Heart left ventricle (tissue), 16 donors: ENCODE measurements around the gene MCC. TPM values are rescaled to one million over a fixed set of nuclear protein-coding genes. Genes with fewer than 3 reads are reported as not detected.

Source experiments
- ATAC-seq, 4 donors: fragments of 200-7000 bp; cut with Tn5 transposase; one replicate each; pipeline ENCODE4 v1.9.1; 2020 to 2022; ENCODE audit warnings: moderate library complexity in 4 of 4, mild to moderate bottlenecking in 3 of 4, moderate number of reproducible peaks in 1 of 4
- DNase-seq, 5 donors: peaks; one replicate each; pipeline ENCODE4 v3.0.0-alpha.2; 2020
- H3K27ac ChIP-seq, 12 donors: fragments of 200-600 bp; sonication (generic) in 4 of 12; one replicate each; pipeline versions ENCODE4 v1.5.0 to v1.8.0; 2016 to 2022; ENCODE audit warnings: mild to moderate bottlenecking in 2 of 12
- H3K27me3 ChIP-seq, 9 donors: fragments of 200-600 bp; sonication (generic) in 2 of 9; one replicate each; pipeline versions ENCODE4 v1.5.1 to v1.8.0; 2016 to 2022; ENCODE audit warnings: mild to moderate bottlenecking in 3 of 9
- H3K36me3 ChIP-seq, 9 donors: fragments of 200-600 bp; sonication (generic) in 2 of 9; one replicate each; pipeline versions ENCODE4 v1.5.0 to v1.8.0; 2018 to 2022; ENCODE audit warnings: mild to moderate bottlenecking in 2 of 9
- H3K4me1 ChIP-seq, 12 donors: fragments of 200-600 bp; sonication (generic) in 4 of 12; one replicate each; pipeline versions ENCODE4 v1.5.0 to v1.8.0; 2016 to 2022; ENCODE audit warnings: mild to moderate bottlenecking in 3 of 12
- H3K4me3 ChIP-seq, 12 donors: fragments of 200-600 bp; sonication (generic) in 4 of 12; one replicate each; pipeline versions ENCODE4 v1.5.0 to v1.8.0; 2017 to 2022; ENCODE audit warnings: mild to moderate bottlenecking in 9 of 12, moderate library complexity in 4 of 12
- H3K9me3 ChIP-seq, 12 donors: fragments of 200-600 bp; sonication (generic) in 4 of 12; one replicate each; pipeline versions ENCODE4 v1.5.0 to v1.8.0; 2016 to 2022; ENCODE audit warnings: mild to moderate bottlenecking in 1 of 12
- CTCF ChIP-seq, 12 donors: fragments of 200-600 bp; sonication (generic) in 4 of 12; IDR thresholded peaks; one replicate each; pipeline versions ENCODE4 v1.5.0 to v1.8.0; 2018 to 2022; ENCODE audit warnings: antibody characterized with exemption in 12 of 12, mild to moderate bottlenecking in 5 of 12
- POLR2A ChIP-seq, 2 donors: fragments of 450-650 bp; IDR thresholded peaks; one replicate each; pipeline ENCODE4 v1.6.1; 2017; ENCODE audit warnings: antibody characterized with exemption in 2 of 2, mild to moderate bottlenecking in 2 of 2, moderate library complexity in 2 of 2
- WGBS, 4 donors: extraction: QIAGEN DNeasy Blood & Tissue Kit in 2 of 4; methylation state at CpG; one replicate each; pipeline versions ENCODE4 v1.1.5 to v1.1.7; 2013 to 2018; 5-methylcytosine and 5-hydroxymethylcytosine counted together
- intact Hi-C, 10 donors: fragments of 100-400 bp; cut with DNase I; formaldehyde crosslinking; loops; one replicate each; pipeline versions ENCODE4 v1.11.1 to v1.14.2; 2022
- polyA plus RNA-seq, 2 donors: library from polyadenylated mRNA; stranded (reverse); fragments of 200-250 nt; gene quantifications; one replicate each; pipeline ENCODE4 v1.2.3, GENCODE V29; 2013
- total RNA-seq, 9 donors: library from RNA; depleted of rRNA in 2 of 9; stranded (reverse); fragments of >200 nt in 2 of 9; fragmentation: NEBNext Ultra II Directional in 3 of 9; extraction: Animal tissue kit (Norgen Biotek cat#: 25700) in 3 of 9; gene quantifications; one replicate each; pipeline versions ENCODE4 v1.1.0 to v1.2.4, GENCODE V29; 2016 to 2023
- donor health status: ischemic (EF 13 %, LVEDD 7.1; RV severe dilation, severe dysfunction).
- donor health status: healthy with polysubstance abuse.
- donor health status: DM: no; HTN: yes; CAD: no.
- donor health status: DM: no; HTN: no; CAD: no.
- donor health status: ischemic (EF 25% LVEDD 6.9; RV normal size, moderate dysfunction).
- donor health status: ischemic (EF 25% LVEDD 5.7; RV mildly dilated, moderate dysfunction).
- donor health status: healthy.
- donor health status: DM: yes; HTN: yes; CAD: no.
- donor health status: ischemic (EF 35%, LVEDD 5.7; RV mildly dilated, moderate dysfunction).
- donor health status: nonischemic (EF 11% LVEDD 7.7; RV severe dilation, severe dysfunction).
- donor health status: DM: yes; HTN: yes; CAD: no.
- donor health status: PGD.
- donor health status: ischemic (EF 29% LVEDD 5.4; RV normal size, mild dysfunction).
- donor health status: nonischemic (EF 23%, LVEDD 6.1; RV moderate dilation, normal function).

MCC gene
- total and polyA plus RNA-seq, 11 donors: 6.1 to 33.8 (median 24.3) TPM

GRCh38 chr5:113070901-113071300 lies 417.4 kb downstream of the MCC start:
- Histone ChIP-seq H3K4me1 (peaks cover 0 to 8% (median 0%) of the 10 kb centered on the region in 12 donors), H3K27me3 (no peaks in the 10 kb centered on the region), H3K4me3 (no peak overlapping the region), H3K27ac (no peak overlapping the region), H3K9me3 (no peaks in the 10 kb centered on the region), H3K36me3 (peaks cover 0 to 67% (median 44%) of the 10 kb centered on the region in 9 donors)
- 84 to 98% (median 90%) methylated on average over 5 of the region's 5 CpGs for WGBS, 4 donors
- TF ChIP-seq POLR2A (IDR thresholded peaks at IDR 0.05) (no peak), CTCF (IDR thresholded peaks at IDR 0.05) (no peak)
- no peak for DNase-seq
- intact Hi-C loops: no loop called here
- no peak for ATAC-seq

DNA sequence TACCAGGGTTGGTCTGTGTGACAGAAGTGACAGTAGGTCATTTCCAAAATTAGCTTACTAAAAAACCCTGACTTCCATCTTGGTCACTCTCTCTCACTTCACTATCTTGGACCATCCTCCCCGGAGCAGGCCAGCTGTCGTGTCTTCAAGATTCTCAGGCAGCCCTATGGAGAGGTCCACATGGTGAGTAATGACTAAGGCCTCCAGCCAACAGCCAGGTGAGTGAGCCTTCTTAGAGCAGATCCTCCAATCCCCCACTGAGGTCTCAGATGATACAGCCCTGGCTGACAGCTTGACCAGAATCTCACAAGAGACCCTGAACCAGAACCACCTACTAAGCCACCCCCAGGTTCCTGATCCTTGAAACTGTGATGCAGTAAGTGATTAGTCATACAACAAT lies 419.7 kb downstream of the MCC start:
- peaks cover 0 to 89% (median 39%) of the 10 kb centered on the region in 9 donors for H3K36me3 ChIP-seq
- intact Hi-C loops: no loop called here
- DNase-seq (no peak), ATAC-seq (peak in 1 of 4 donors; percentile 54)
- H3K27ac ChIP-seq: no peak overlapping the region
- H3K4me1 ChIP-seq: peaks cover 0 to 8% (median 0%) of the 10 kb centered on the region in 12 donors
- H3K4me3 ChIP-seq: no peak overlapping the region
- TF ChIP-seq CTCF (IDR thresholded peaks at IDR 0.05): no peak
- no peak for TF ChIP-seq POLR2A (IDR thresholded peaks at IDR 0.05)
- H3K9me3 ChIP-seq: no peaks in the 10 kb centered on the region
- 65 to 72% (median 67%) methylated on average over 2 of the region's 2 CpGs; no CpG with 5 or more reads in 1 of the 4 donors for WGBS, 4 donors
- H3K27me3 ChIP-seq: no peaks in the 10 kb centered on the region

DNA sequence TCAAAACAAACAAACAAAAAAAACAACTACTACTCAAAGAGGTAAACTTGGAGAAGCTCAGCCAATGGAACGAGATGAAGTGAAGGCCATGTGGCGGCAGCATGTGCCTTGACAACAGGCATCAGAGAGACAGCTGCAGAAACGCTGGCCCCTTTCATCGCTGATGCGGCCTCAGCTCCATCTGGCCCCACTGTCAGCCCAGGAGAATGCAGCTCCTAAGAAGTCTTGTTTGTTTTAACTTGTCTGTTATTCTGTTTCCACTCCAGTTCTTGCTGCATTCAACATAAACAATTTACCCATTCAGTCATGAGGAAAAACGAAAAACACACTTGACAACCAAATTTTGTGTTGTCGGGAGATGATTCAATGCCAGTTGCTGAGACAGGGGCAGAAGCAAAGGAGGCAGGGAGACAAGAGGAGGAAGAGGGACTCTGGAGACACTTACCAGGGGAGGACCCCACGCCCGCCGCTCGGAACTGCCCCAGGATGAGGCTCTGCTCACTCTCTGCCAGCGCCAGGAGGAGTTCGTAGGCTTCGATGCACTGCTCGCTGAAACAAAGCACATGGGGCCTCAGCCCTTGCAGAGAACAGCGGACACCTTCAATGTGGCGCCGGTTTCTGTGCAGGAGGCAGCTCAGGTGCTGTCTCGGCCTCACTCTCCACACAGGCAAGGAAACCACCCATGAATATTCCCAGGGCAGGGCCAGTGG lies 420.5 kb downstream of the MCC start:
- H3K36me3 ChIP-seq: peaks cover 0 to 94% (median 43%) of the 10 kb centered on the region in 9 donors

More for the DNA sequence above, 420.5 kb downstream of the MCC start:
- no peak overlapping the region for H3K27ac ChIP-seq
- no peaks in the 10 kb centered on the region for H3K9me3 ChIP-seq
- no peak for DNase-seq
- no peak overlapping the region for H3K4me3 ChIP-seq
- no peak for ATAC-seq
- H3K27me3 ChIP-seq: no peaks in the 10 kb centered on the region
- 88 to 95% (median 91%) methylated on average over 19 of the region's 19 CpGs for WGBS, 4 donors
- no peak for TF ChIP-seq CTCF (IDR thresholded peaks at IDR 0.05)
- no peak for TF ChIP-seq POLR2A (IDR thresholded peaks at IDR 0.05)
- intact Hi-C loops: no loop called here
- peaks cover 0 to 8% (median 2%) of the 10 kb centered on the region in 12 donors for H3K4me1 ChIP-seq
